AG04450 (cell line): ENCODE measurements around the gene HAGHL. TPM values are rescaled to one million over a fixed set of nuclear protein-coding genes. Genes with fewer than 3 reads are reported as not detected.
"Not testable (repeated sequence)": the region's sequence is repeated elsewhere in the genome, so short reads cannot be mapped to it uniquely, and the experiment has no call there.

Experiments used
- CTCF ChIA-PET: fragments of 300-600, 350-600 bp; formaldehyde crosslinking; extraction: SDS; loops from one replicate; lab custom pipeline; 2022; ENCODE audit warnings: antibody characterized with exemption, inconsistent platforms; lab: Charles Lee
- POLR2A ChIA-PET: fragments of 350-600 bp; formaldehyde crosslinking; extraction: SDS; loops from one replicate; lab custom pipeline; 2021; ENCODE audit warnings: antibody characterized with exemption, inconsistent platforms; lab: Yijun Ruan, JAX
- DNase-seq: peaks from one replicate; pipeline ENCODE4 v3.0.0-alpha.2; 2011; ENCODE audit warnings: low read depth, low spot score
- H3K27ac ChIP-seq: one replicate; pipeline ENCODE4 v1.5.1; 2012; ENCODE audit warnings: low read depth, low read length, control low read depth
- H3K27me3 ChIP-seq: one replicate; pipeline ENCODE4 v1.6.0; 2012; ENCODE audit warnings: low read length; ENCODE audit not compliant: control insufficient read depth, insufficient read depth
- H3K4me3 ChIP-seq: 2 replicates; pipeline ENCODE4 v1.5.1; 2011; ENCODE audit warnings: mild to moderate bottlenecking, low read depth, low read length, control low read depth
- H3K9me3 ChIP-seq: 2 replicates; pipeline ENCODE4 v1.5.1; 2012; ENCODE audit warnings: low read length; ENCODE audit not compliant: control insufficient read depth, insufficient read depth
- CTCF ChIP-seq: IDR thresholded peaks from 2 replicates; pipeline ENCODE4 v1.5.1; 2011; ENCODE audit warnings: low read depth, low read length, control low read depth, inconsistent platforms
- polyA plus RNA-seq: library from polyadenylated mRNA; depleted of rRNA; stranded (reverse); fragments of >200 nt; gene quantifications from 2 replicates; pipeline ENCODE4 v1.2.3, GENCODE V29; 2011

The HAGHL gene
- polyA plus RNA-seq, 1 experiment, result 4.2 TPM

GRCh38 chr16:751152-752006 is 24.5 kb downstream of the HAGHL start:
- POLR2A ChIA-PET, result no interaction called here
- CTCF ChIA-PET, result interaction anchor here (1.1 kb wide), 1 partner anchor 9 kb away, joined by 3 read pairs; no protein-coding TSS in a partner anchor

GRCh38 chr16:752007-752312 is 25.1 kb downstream of the HAGHL start:
- ChIA-PET POLR2A (interaction anchor here (0.5 kb wide), 1 partner anchor 32 kb away, joined by 6 read pairs; no protein-coding TSS in a partner anchor), CTCF (interaction anchor here (1.1 kb wide), 1 partner anchor 10 kb away, joined by 3 read pairs; no protein-coding TSS in a partner anchor)
- H3K27me3 ChIP-seq, result peaks cover 12% of the 10 kb centered on the region

More at GRCh38 chr16:751152-752006, 24.5 kb downstream of the HAGHL start:
- DNase-seq, result no peak
- Histone ChIP-seq H3K4me3 (no peak overlapping the region), H3K27ac (no peak overlapping the region), H3K27me3 (peaks cover 12% of the 10 kb centered on the region), H3K9me3 (no peaks in the 10 kb centered on the region; the same call in none of the 2 replicates)
- no peak for TF ChIP-seq CTCF

GRCh38 chr16:754121-754607 is 27.3 kb downstream of the HAGHL start:
- POLR2A ChIA-PET, H3K9me3 ChIP-seq, CTCF ChIA-PET, DNase-seq, H3K27ac ChIP-seq, H3K4me3 ChIP-seq: not testable (repeated sequence)
- H3K27me3 ChIP-seq, result peaks cover 12% of the 10 kb centered on the region

More at GRCh38 chr16:752007-752312, 25.1 kb downstream of the HAGHL start:
- Histone ChIP-seq H3K27ac (no peak overlapping the region), H3K4me3 (no peak overlapping the region), H3K9me3 (no peaks in the 10 kb centered on the region; the same call in none of the 2 replicates)
- TF ChIP-seq CTCF, result no peak
- DNase-seq, result no peak

GRCh38 chr16:754656-755055 is 27.8 kb downstream of the HAGHL start:
- POLR2A ChIA-PET, result no interaction called here
- no peaks in the 10 kb centered on the region; the same call in none of the 2 replicates for H3K9me3 ChIP-seq
- H3K27me3 ChIP-seq, result peaks cover 14% of the 10 kb centered on the region
- H3K4me3 ChIP-seq, result no peak overlapping the region
- DNase-seq, result no peak
- no peak for TF ChIP-seq CTCF
- CTCF ChIA-PET, result no interaction called here
- no peak overlapping the region for H3K27ac ChIP-seq

GRCh38 chr16:756428-756827 is 29.5 kb downstream of the HAGHL start:
- ChIA-PET CTCF (no interaction called here), POLR2A (no interaction called here)
- H3K9me3 ChIP-seq, result no peaks in the 10 kb centered on the region; the same call in none of the 2 replicates
- no peak overlapping the region for H3K27ac ChIP-seq
- no peak for DNase-seq
- TF ChIP-seq CTCF, result no peak
- no peak overlapping the region for H3K4me3 ChIP-seq
- H3K27me3 ChIP-seq, result peaks cover 17% of the 10 kb centered on the region
